Thoracic aorta (tissue), 2 donors: ENCODE results near the gene UNC5A. TPM values are rescaled to one million over a fixed set of nuclear protein-coding genes. Genes with fewer than 3 reads are reported as not detected.

Experiments
- ATAC-seq: fragments of 150-250 bp; one replicate; pipeline ENCODE4 v1.8.0; 2017; ENCODE audit warnings: low read depth; ENCODE audit not compliant: insufficient number of reproducible peaks, low FRiP score
- DNase-seq: peaks from one replicate; pipeline ENCODE4 v3.0.0-alpha.2; 2020; ENCODE audit warnings: low spot score
- H3K27ac ChIP-seq, 2 donors: fragments of 200-600 bp; sonication (generic); 1 replicate in 1 of 2; 2 replicates in 1 of 2; pipeline ENCODE4 v1.5.1; 2016; ENCODE audit warnings: mild to moderate bottlenecking in 2 of 2, moderate library complexity in 2 of 2
- H3K27me3 ChIP-seq: fragments of 200-600 bp; sonication (generic); replicated peaks from 2 replicates; pipeline ENCODE4 v1.6.0; 2016; ENCODE audit warnings: mild to moderate bottlenecking; ENCODE audit not compliant: insufficient read depth
- H3K36me3 ChIP-seq: fragments of 200-600 bp; sonication (generic); one replicate; pipeline ENCODE4 v1.5.1; 2016
- H3K4me1 ChIP-seq, 2 donors: fragments of 200-600 bp; sonication (generic); 1 replicate in 1 of 2; 2 replicates in 1 of 2; pipeline versions ENCODE4 v1.5.1 to v1.6.0; 2016; ENCODE audit warnings: low read depth in 2 of 2, mild to moderate bottlenecking in 1 of 2; ENCODE audit not compliant: control insufficient read depth in 1 of 2
- H3K4me3 ChIP-seq: fragments of 200-600 bp; sonication (generic); 2 replicates; pipeline ENCODE4 v1.5.1; 2016; ENCODE audit warnings: mild to moderate bottlenecking
- H3K9me3 ChIP-seq: fragments of 200-600 bp; sonication (generic); 2 replicates; pipeline ENCODE4 v1.5.1; 2016
- CTCF ChIP-seq: fragments of 200-600 bp; sonication (generic); IDR thresholded peaks from one replicate; pipeline ENCODE4 v1.5.1; 2019; ENCODE audit warnings: antibody characterized with exemption
- total RNA-seq, 2 donors: library from RNA; depleted of rRNA; stranded (reverse); fragments of >200 nt; gene quantifications; one replicate each; pipeline versions ENCODE4 v1.1.0 to v1.2.3, GENCODE V29; 2016

Gene UNC5A
- total RNA-seq, 2 donors from 2014 or later: not detected

- Histone ChIP-seq H3K36me3 (peaks cover 30% of the 10 kb centered on the region), H3K27ac (no peak overlapping the region)
- DNase-seq: no peak
Observed at GRCh38 chr5:176902102-176902814, 91.9 kb downstream of the UNC5A start.

GRCh38 chr5:176902911-176903664 lies 92.7 kb downstream of the UNC5A start:
- Histone ChIP-seq H3K27ac (no peak overlapping the region), H3K9me3 (no peaks in the 10 kb centered on the region), H3K4me1 (no peaks in the 10 kb centered on the region), H3K4me3 (no peak overlapping the region), H3K27me3 (no peaks in the 10 kb centered on the region), H3K36me3 (peaks cover 33% of the 10 kb centered on the region)
- no peak for TF ChIP-seq CTCF
- ATAC-seq (no peak), DNase-seq (no peak)

More at GRCh38 chr5:176902102-176902814, 91.9 kb downstream of the UNC5A start:
- Histone ChIP-seq H3K9me3 (no peaks in the 10 kb centered on the region), H3K4me1 (no peaks in the 10 kb centered on the region), H3K27me3 (no peaks in the 10 kb centered on the region), H3K4me3 (no peak overlapping the region)
- no peak for ATAC-seq
- TF ChIP-seq CTCF: no peak

DNA sequence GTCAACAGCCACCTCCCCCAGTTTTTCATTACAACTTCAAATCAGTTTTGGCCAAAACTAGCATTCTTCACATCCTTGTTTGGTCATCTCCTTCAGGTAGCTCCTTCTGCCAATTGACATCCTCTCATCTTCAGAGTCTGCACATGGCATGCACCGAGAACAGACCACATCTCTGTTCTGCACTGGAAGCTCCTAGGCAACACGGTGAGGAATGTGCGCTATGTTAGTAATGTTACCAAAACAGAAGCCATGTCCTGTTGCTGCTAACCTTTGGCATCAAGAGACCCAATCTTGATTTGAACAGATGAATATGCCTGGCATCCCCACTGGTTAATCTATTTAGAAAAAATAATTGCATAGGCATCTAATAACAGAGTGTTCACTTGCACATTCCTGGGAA lies 93.9 kb downstream of the UNC5A start:
- H3K27me3 ChIP-seq: no peaks in the 10 kb centered on the region
- TF ChIP-seq CTCF: no peak
- H3K36me3 ChIP-seq: peaks cover 36% of the 10 kb centered on the region
- no peaks in the 10 kb centered on the region for H3K9me3 ChIP-seq
- H3K27ac ChIP-seq: no peak overlapping the region
- ATAC-seq (no peak), DNase-seq (no peak)
- H3K4me1 ChIP-seq: no peaks in the 10 kb centered on the region
- H3K4me3 ChIP-seq: no peak overlapping the region

GRCh38 chr5:176906126-176906525 lies 95.8 kb downstream of the UNC5A start:
- H3K27me3 ChIP-seq: no peaks in the 10 kb centered on the region
- ATAC-seq: no peak
- peaks cover 36% of the 10 kb centered on the region for H3K36me3 ChIP-seq
- no peak overlapping the region for H3K27ac ChIP-seq
- no peaks in the 10 kb centered on the region for H3K4me1 ChIP-seq
- no peaks in the 10 kb centered on the region for H3K9me3 ChIP-seq
- DNase-seq: no peak
- no peak for TF ChIP-seq CTCF
- no peak overlapping the region for H3K4me3 ChIP-seq

DNA sequence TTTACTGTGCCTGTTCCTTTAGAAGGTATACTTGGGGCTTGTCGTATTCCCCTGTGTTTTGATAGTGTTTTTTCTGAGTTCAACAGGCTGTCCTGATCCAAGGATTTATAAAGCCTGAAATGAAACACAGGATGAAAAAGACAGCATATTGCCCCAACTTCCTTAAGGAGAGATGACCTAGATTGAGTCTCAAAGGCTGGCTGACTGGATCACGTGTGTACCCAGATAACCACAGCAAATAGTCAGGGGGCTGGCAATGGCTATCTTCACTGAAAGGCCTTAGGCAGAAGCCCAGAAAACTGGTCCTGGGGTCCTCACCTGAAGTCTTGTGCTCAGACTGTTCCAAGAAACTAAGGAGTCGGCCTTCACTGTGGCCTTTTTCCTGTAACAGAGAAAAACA lies 96.4 kb downstream of the UNC5A start:
- no peak for DNase-seq
- H3K36me3 ChIP-seq: peaks cover 36% of the 10 kb centered on the region

More for the DNA sequence above, 96.4 kb downstream of the UNC5A start:
- no peak overlapping the region for H3K4me3 ChIP-seq
- no peaks in the 10 kb centered on the region for H3K27me3 ChIP-seq
- no peak for ATAC-seq
- no peaks in the 10 kb centered on the region for H3K9me3 ChIP-seq
- no peaks in the 10 kb centered on the region for H3K4me1 ChIP-seq
- H3K27ac ChIP-seq: no peak overlapping the region
- TF ChIP-seq CTCF: no peak
